DND-41 (cell line): ENCODE data around the gene PTGES.

ENCODE experiments used
- ATAC-seq: fragments of 200-7000 bp; cut with Tn5 transposase; 3 replicates; pipeline ENCODE4 v1.9.1; 2021; ENCODE audit warnings: low read depth; ENCODE audit not compliant: insufficient read depth
- DNase-seq: peaks from one replicate; pipeline ENCODE4 v3.0.0-alpha.2; 2020
- H2AFZ ChIP-seq: 2 replicates; pipeline ENCODE4 v1.6.0; 2012; ENCODE audit warnings: low read depth, low read length
- H3K27ac ChIP-seq: 2 replicates; pipeline ENCODE4 v1.5.1; 2012; ENCODE audit warnings: low read length, inconsistent platforms
- H3K27me3 ChIP-seq: fragments of 200-600 bp; sonication (generic); 2 replicates; pipeline ENCODE4 v1.6.0; 2012; ENCODE audit warnings: low read length, mild to moderate bottlenecking, inconsistent platforms; ENCODE audit not compliant: insufficient read depth, poor library complexity
- H3K36me3 ChIP-seq: 2 replicates; pipeline ENCODE4 v1.5.1; 2012; ENCODE audit warnings: low read length, inconsistent platforms; ENCODE audit not compliant: insufficient read depth
- H3K4me1 ChIP-seq: 2 replicates; pipeline ENCODE4 v1.5.1; 2012; ENCODE audit warnings: mild to moderate bottlenecking, low read length; ENCODE audit not compliant: insufficient read depth
- H3K4me2 ChIP-seq: 2 replicates; pipeline ENCODE4 v1.6.0; 2012; ENCODE audit warnings: mild to moderate bottlenecking, moderate library complexity, low read length, inconsistent platforms; ENCODE audit not compliant: insufficient read depth
- H3K4me3 ChIP-seq, 2 experiments: fragments of 200-600 bp in 1 of 2; shearing (Covaris generic) in 1 of 2; 2 replicates each; pipeline ENCODE4 v1.5.1; 2012 to 2016; ENCODE audit warnings: inconsistent platforms in 2 of 2, low read length in 2 of 2, mild to moderate bottlenecking in 2 of 2, low read depth in 1 of 2, moderate library complexity in 1 of 2
- H3K79me2 ChIP-seq: 2 replicates; pipeline ENCODE4 v1.6.0; 2012; ENCODE audit warnings: low read length, inconsistent platforms; ENCODE audit not compliant: insufficient read depth
- H3K9ac ChIP-seq: 2 replicates; pipeline ENCODE4 v1.6.0; 2012; ENCODE audit warnings: low read depth, mild to moderate bottlenecking, inconsistent platforms, low read length, moderate library complexity
- H3K9me3 ChIP-seq: 2 replicates; pipeline ENCODE4 v1.5.1; 2012; ENCODE audit warnings: low read length, moderate library complexity, mild to moderate bottlenecking, inconsistent platforms; ENCODE audit not compliant: insufficient read depth, severe bottlenecking
- H4K20me1 ChIP-seq: 2 replicates; pipeline ENCODE4 v1.6.0; 2012; ENCODE audit warnings: low read length; ENCODE audit not compliant: insufficient read depth
- CTCF ChIP-seq: IDR thresholded peaks from 2 replicates; pipeline ENCODE4 v1.5.1; 2012; ENCODE audit warnings: borderline replicate concordance, low read length, moderate library complexity, mild to moderate bottlenecking; ENCODE audit not compliant: poor library complexity, severe bottlenecking; ENCODE audit errors: extremely low read depth
- EZH2 ChIP-seq: IDR thresholded peaks from 3 replicates; pipeline ENCODE4 v1.6.1; 2012; ENCODE audit warnings: borderline replicate concordance, low read depth, mild to moderate bottlenecking, moderate library complexity, low read length, inconsistent platforms; ENCODE audit not compliant: severe bottlenecking

The PTGES gene

GRCh38 chr9:129732946-129733631 is 19.8 kb downstream of the PTGES start:
- Histone ChIP-seq H3K4me2 (no peak overlapping the region), H3K4me1 (peaks cover 8% of the 10 kb centered on the region), H3K36me3 (no peaks in the 10 kb centered on the region), H3K9ac (no peak overlapping the region), H3K27ac (no peak overlapping the region), H3K9me3 (no peaks in the 10 kb centered on the region), H3K27me3 (no peaks in the 10 kb centered on the region), H3K79me2 (no peaks in the 10 kb centered on the region), H3K4me3 (no peak overlapping the region), H4K20me1 (no peaks in the 10 kb centered on the region), H2AFZ (no peak overlapping the region)
- no peak for TF ChIP-seq CTCF
- no peak for TF ChIP-seq EZH2
- no peak for DNase-seq
- no peak for ATAC-seq

GRCh38 chr9:129732100-129732499 is 20.7 kb downstream of the PTGES start:
- Histone ChIP-seq H4K20me1 (no peaks in the 10 kb centered on the region), H3K4me3 (no peak overlapping the region), H3K27ac (no peak overlapping the region), H3K27me3 (no peaks in the 10 kb centered on the region), H3K9me3 (no peaks in the 10 kb centered on the region), H3K36me3 (no peaks in the 10 kb centered on the region), H3K9ac (no peak overlapping the region), H3K79me2 (no peaks in the 10 kb centered on the region), H3K4me1 (no peaks in the 10 kb centered on the region), H3K4me2 (no peak overlapping the region), H2AFZ (no peak overlapping the region)
- DNase-seq (no peak), ATAC-seq (no peak)
- TF ChIP-seq EZH2 (no peak), CTCF (no peak)

GRCh38 chr9:129731477-129732085 is 21.3 kb downstream of the PTGES start:
- Histone ChIP-seq H3K9me3 (no peaks in the 10 kb centered on the region), H3K4me2 (no peak overlapping the region), H3K27ac (no peak overlapping the region), H3K4me3 (no peak overlapping the region), H3K27me3 (no peaks in the 10 kb centered on the region), H3K36me3 (no peaks in the 10 kb centered on the region), H4K20me1 (no peaks in the 10 kb centered on the region), H2AFZ (no peak overlapping the region), H3K79me2 (no peaks in the 10 kb centered on the region), H3K4me1 (no peaks in the 10 kb centered on the region), H3K9ac (no peak overlapping the region)
- DNase-seq = no peak
- TF ChIP-seq CTCF (no peak), EZH2 (no peak)
- ATAC-seq = no peak
